GM18526 (cell line): ENCODE data around the gene AFG1L.
A peak's percentile ranks its signal among the peaks of the same experiment; 100 is the strongest.

Experiments
- POLR2A ChIP-seq: IDR thresholded peaks from 3 replicates; pipeline ENCODE4 v1.6.1; 2011; ENCODE audit not compliant: insufficient read length; ENCODE audit errors: extremely low read depth

The AFG1L gene

GRCh38 chr6:108294727-108295625 is at the start of gene AFG1L:
TSS of gene AFG1L (plus strand) at chr6:108295054. CDS start at chr6:108295080, 26 bp downstream.
- peak; percentile 61 for TF ChIP-seq POLR2A

- no peak for TF ChIP-seq POLR2A
Observed at GRCh38 chr6:108247965-108248536, 46.8 kb upstream of the AFG1L start.

GRCh38 chr6:108250240-108250866 is 44.5 kb upstream of the AFG1L start:
- TF ChIP-seq POLR2A, result no peak

- TF ChIP-seq POLR2A, result no peak
Observed at GRCh38 chr6:108251252-108251651, 43.6 kb upstream of the AFG1L start.

- no peak for TF ChIP-seq POLR2A
Observed at GRCh38 chr6:108252055-108252454, 42.8 kb upstream of the AFG1L start.

GRCh38 chr6:108253241-108253640 is 41.6 kb upstream of the AFG1L start:
- TF ChIP-seq POLR2A, result no peak

- no peak for TF ChIP-seq POLR2A
Observed at GRCh38 chr6:108254433-108255410, 40.1 kb upstream of the AFG1L start.

GRCh38 chr6:108260126-108260808 is 34.6 kb upstream of the AFG1L start:
- no peak for TF ChIP-seq POLR2A

- TF ChIP-seq POLR2A, result peak; percentile 73
Observed at GRCh38 chr6:108260809-108261569, 33.9 kb upstream of the AFG1L start, which contains the start of gene SNX3. TSS of gene SNX3 (minus strand) at chr6:108261040. CDS start at chr6:108260921, 119 bp downstream.

GRCh38 chr6:108263371-108263770 is 31.5 kb upstream of the AFG1L start:
- TF ChIP-seq POLR2A, result no peak

GRCh38 chr6:108268845-108269244 is 26.0 kb upstream of the AFG1L start:
- no peak for TF ChIP-seq POLR2A

GRCh38 chr6:108274546-108274945 is 20.3 kb upstream of the AFG1L start:
- TF ChIP-seq POLR2A, result no peak

GRCh38 chr6:108275976-108276375 is 18.9 kb upstream of the AFG1L start:
- no peak for TF ChIP-seq POLR2A

GRCh38 chr6:108277295-108277694 is 17.6 kb upstream of the AFG1L start:
- TF ChIP-seq POLR2A, result no peak

- TF ChIP-seq POLR2A, result no peak
Observed at GRCh38 chr6:108277831-108278230, 17.0 kb upstream of the AFG1L start.
